GM12878 (cell line): ENCODE measurements around the gene CAVIN2.

ENCODE experiments used
- BCL3 ChIP-seq: IDR thresholded peaks from 2 replicates; pipeline ENCODE4 v1.6.1; 2011; ENCODE audit warnings: borderline replicate concordance, low read depth, mild to moderate bottlenecking, moderate library complexity, low read length; ENCODE audit not compliant: insufficient read depth, poor library complexity, severe bottlenecking
- BHLHE40 ChIP-seq, 2 experiments: fragments of 450-650 bp in 1 of 2; IDR thresholded peaks; 2 replicates each; pipeline ENCODE4 v1.6.1; 2011 to 2017; ENCODE audit warnings: low read depth in 2 of 2, borderline replicate concordance in 1 of 2, improper control_type of control experiment in 1 of 2, low read length in 1 of 2, mild to moderate bottlenecking in 1 of 2
- CEBPB ChIP-seq, 2 experiments: fragments of 150-350 bp in 1 of 2; IDR thresholded peaks; 2 replicates each; pipeline ENCODE4 v1.6.1; 2012 to 2014; ENCODE audit warnings: low read depth in 2 of 2, low read length in 2 of 2, borderline replicate concordance in 1 of 2, inconsistent platforms in 1 of 2
- E4F1 ChIP-seq: fragments of 450-650 bp; IDR thresholded peaks from 2 replicates; pipeline ENCODE4 v1.6.1; 2018; ENCODE audit warnings: borderline replicate concordance, mild to moderate bottlenecking; ENCODE audit not compliant: partially characterized antibody
- EZH2 ChIP-seq: IDR thresholded peaks from 2 replicates; pipeline ENCODE4 v1.6.1; 2012; ENCODE audit warnings: low read depth, mild to moderate bottlenecking, control low read depth, inconsistent platforms, low read length, borderline replicate concordance; ENCODE audit not compliant: control insufficient read depth
- FOXM1 ChIP-seq: IDR thresholded peaks from 2 replicates; pipeline ENCODE4 v1.6.1; 2012; ENCODE audit warnings: low read depth, mild to moderate bottlenecking, inconsistent platforms, low read length, moderate library complexity
- JUND ChIP-seq: IDR thresholded peaks from 2 replicates; pipeline ENCODE4 v1.6.1; 2012; ENCODE audit warnings: low read depth, mild to moderate bottlenecking, low read length, improper control_type of control experiment, moderate library complexity
- RAD21 ChIP-seq: IDR thresholded peaks from 2 replicates; pipeline ENCODE4 v1.6.1; 2011; ENCODE audit warnings: mild to moderate bottlenecking, low read depth, low read length, moderate library complexity; ENCODE audit not compliant: insufficient read depth
- TCF12 ChIP-seq: IDR thresholded peaks from 2 replicates; pipeline ENCODE4 v1.6.1; 2011; ENCODE audit warnings: low read depth, mild to moderate bottlenecking, low read length
- USF2 ChIP-seq: IDR thresholded peaks from 2 replicates; pipeline ENCODE4 v1.6.1; 2011; ENCODE audit warnings: low read depth, low read length, improper control_type of control experiment, borderline replicate concordance
- ZSCAN29 ChIP-seq: fragments of 450-650 bp; IDR thresholded peaks from 2 replicates; pipeline ENCODE4 v1.6.1; 2017; ENCODE audit warnings: mild to moderate bottlenecking, moderate library complexity
- TF ChIP-seq, protein P1 (sequence below): IDR thresholded peaks from 2 replicates; pipeline ENCODE4 v1.6.1; 2012; ENCODE audit warnings: low read depth, low read length, improper control_type of control experiment
- TF ChIP-seq, protein P2 (sequence below), 3 experiments: IDR thresholded peaks in 2 of 3; conservative IDR thresholded peaks in 1 of 3; 2 replicates each; pipeline ENCODE4 v1.5.1; 2011; ENCODE audit warnings: low read depth in 3 of 3, low read length in 3 of 3, mild to moderate bottlenecking in 3 of 3, control low read depth in 2 of 3, moderate library complexity in 2 of 3, inconsistent platforms in 1 of 3, mixed read lengths in 1 of 3; ENCODE audit not compliant: control insufficient read depth in 2 of 3, insufficient read depth in 1 of 3; ENCODE audit errors: extremely low read depth in 1 of 3

- TF ChIP-seq CEBPB (IDR thresholded peaks at IDR 0.05; ENCODE audit: borderline replicate concordance in 1 of 2, low read depth in 2 of 2, low read length in 2 of 2) (no peak), EZH2 (no peak), E4F1 (no peak), ZSCAN29 (no peak), TCF12 (no peak), FOXM1 (no peak), USF2 (no peak), JUND (no peak), RAD21 (no peak), BCL3 (no peak), BHLHE40 (IDR thresholded peaks at IDR 0.05; ENCODE audit: borderline replicate concordance in 1 of 2, low read depth in 2 of 2, low read length in 1 of 2) (no peak)
- TF ChIP-seq, protein P1, sequence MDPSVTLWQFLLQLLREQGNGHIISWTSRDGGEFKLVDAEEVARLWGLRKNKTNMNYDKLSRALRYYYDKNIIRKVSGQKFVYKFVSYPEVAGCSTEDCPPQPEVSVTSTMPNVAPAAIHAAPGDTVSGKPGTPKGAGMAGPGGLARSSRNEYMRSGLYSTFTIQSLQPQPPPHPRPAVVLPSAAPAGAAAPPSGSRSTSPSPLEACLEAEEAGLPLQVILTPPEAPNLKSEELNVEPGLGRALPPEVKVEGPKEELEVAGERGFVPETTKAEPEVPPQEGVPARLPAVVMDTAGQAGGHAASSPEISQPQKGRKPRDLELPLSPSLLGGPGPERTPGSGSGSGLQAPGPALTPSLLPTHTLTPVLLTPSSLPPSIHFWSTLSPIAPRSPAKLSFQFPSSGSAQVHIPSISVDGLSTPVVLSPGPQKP: no peak
- TF ChIP-seq, protein P2, sequence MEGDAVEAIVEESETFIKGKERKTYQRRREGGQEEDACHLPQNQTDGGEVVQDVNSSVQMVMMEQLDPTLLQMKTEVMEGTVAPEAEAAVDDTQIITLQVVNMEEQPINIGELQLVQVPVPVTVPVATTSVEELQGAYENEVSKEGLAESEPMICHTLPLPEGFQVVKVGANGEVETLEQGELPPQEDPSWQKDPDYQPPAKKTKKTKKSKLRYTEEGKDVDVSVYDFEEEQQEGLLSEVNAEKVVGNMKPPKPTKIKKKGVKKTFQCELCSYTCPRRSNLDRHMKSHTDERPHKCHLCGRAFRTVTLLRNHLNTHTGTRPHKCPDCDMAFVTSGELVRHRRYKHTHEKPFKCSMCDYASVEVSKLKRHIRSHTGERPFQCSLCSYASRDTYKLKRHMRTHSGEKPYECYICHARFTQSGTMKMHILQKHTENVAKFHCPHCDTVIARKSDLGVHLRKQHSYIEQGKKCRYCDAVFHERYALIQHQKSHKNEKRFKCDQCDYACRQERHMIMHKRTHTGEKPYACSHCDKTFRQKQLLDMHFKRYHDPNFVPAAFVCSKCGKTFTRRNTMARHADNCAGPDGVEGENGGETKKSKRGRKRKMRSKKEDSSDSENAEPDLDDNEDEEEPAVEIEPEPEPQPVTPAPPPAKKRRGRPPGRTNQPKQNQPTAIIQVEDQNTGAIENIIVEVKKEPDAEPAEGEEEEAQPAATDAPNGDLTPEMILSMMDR (IDR thresholded peaks at IDR 0.05 in 2 of 3, conservative IDR thresholded peaks at IDR 0.05 in 1 of 3; ENCODE audit: control insufficient read depth in 2 of 3, extremely low read depth in 1 of 3, insufficient read depth in 1 of 3, low read depth in 3 of 3, low read length in 3 of 3): no peak
Measured at GRCh38 chr2:191863988-191864387, 17.1 kb upstream of the CAVIN2 start.
